Loucy (cell line): Measurements from ENCODE around the gene UBL4A.

Experiments
- H2AFZ ChIP-seq: fragments of 200-600 bp; sonication (generic); 2 replicates; pipeline ENCODE4 v1.6.0; 2016; ENCODE audit warnings: antibody characterized with exemption, mild to moderate bottlenecking, low read length, moderate library complexity
- H3F3A ChIP-seq: fragments of 200-600 bp; 2 replicates; pipeline ENCODE4 v1.6.0; 2016; ENCODE audit warnings: antibody characterized with exemption, low read depth, mild to moderate bottlenecking
- H3K27me3 ChIP-seq: fragments of 200-600 bp; sonication (generic); 2 replicates; pipeline ENCODE4 v1.6.1; 2014; ENCODE audit warnings: low read length, mild to moderate bottlenecking; ENCODE audit not compliant: insufficient read depth, poor library complexity, severe bottlenecking
- H3K36me3 ChIP-seq: fragments of 200-600 bp; sonication (generic); 2 replicates; pipeline ENCODE4 v1.6.1; 2016; ENCODE audit warnings: low read length; ENCODE audit not compliant: insufficient read depth
- H3K4me1 ChIP-seq: fragments of 200-600 bp; sonication (generic); 2 replicates; pipeline ENCODE4 v1.5.1; 2014; ENCODE audit warnings: low read length, mild to moderate bottlenecking; ENCODE audit not compliant: insufficient read depth, poor library complexity, severe bottlenecking
- H3K4me2 ChIP-seq: fragments of 200-600 bp; sonication (generic); 2 replicates; pipeline ENCODE4 v1.6.0; 2014; ENCODE audit warnings: antibody characterized with exemption, low read length, low read depth, mild to moderate bottlenecking; ENCODE audit not compliant: poor library complexity, severe bottlenecking
- H3K4me3 ChIP-seq: fragments of 200-600 bp; sonication (generic); 2 replicates; pipeline ENCODE4 v1.5.1; 2014; ENCODE audit warnings: low read length, mild to moderate bottlenecking, mixed read lengths; ENCODE audit not compliant: poor library complexity, severe bottlenecking
- H3K79me2 ChIP-seq: fragments of 200-600 bp; sonication (generic); 2 replicates; pipeline ENCODE4 v1.6.1; 2014; ENCODE audit warnings: low read length; ENCODE audit not compliant: insufficient read depth
- H3K9ac ChIP-seq: fragments of 200-600 bp; sonication (generic); 2 replicates; pipeline ENCODE4 v1.6.0; 2014; ENCODE audit warnings: mild to moderate bottlenecking, low read depth, low read length, moderate library complexity; ENCODE audit not compliant: poor library complexity, severe bottlenecking
- H3K9me2 ChIP-seq: fragments of 200-600 bp; sonication (generic); replicated peaks from 2 replicates; pipeline ENCODE4 v1.6.1; 2016; ENCODE audit warnings: low read depth, low read length, mixed read lengths
- H3K9me3 ChIP-seq: fragments of 200-600 bp; sonication (generic); 2 replicates; pipeline ENCODE4 v1.6.1; 2014; ENCODE audit warnings: mild to moderate bottlenecking, antibody characterized with exemption, low read length, low read depth; ENCODE audit not compliant: insufficient read depth
- H4K20me1 ChIP-seq: fragments of 200-600 bp; sonication (generic); 2 replicates; pipeline ENCODE4 v1.6.0; 2014; ENCODE audit warnings: antibody characterized with exemption, low read length, mild to moderate bottlenecking; ENCODE audit not compliant: insufficient read depth, poor library complexity, severe bottlenecking
- CTCF ChIP-seq: fragments of 200-600 bp; sonication (generic); conservative IDR thresholded peaks from 2 replicates; pipeline ENCODE4 v1.5.1; 2014; ENCODE audit warnings: mild to moderate bottlenecking, antibody characterized with exemption, low read length
- EZH2phosphoT487 ChIP-seq: fragments of 200-600 bp; IDR thresholded peaks from 2 replicates; pipeline ENCODE4 v1.6.1; 2018; ENCODE audit warnings: antibody characterized with exemption, mild to moderate bottlenecking, moderate library complexity, borderline replicate concordance

UBL4A gene

GRCh38 chrX:154481911-154482601, 4.4 kb downstream of the UBL4A start:
- H3K79me2 ChIP-seq: peaks cover 37% of the 10 kb centered on the region
- TF ChIP-seq EZH2phosphoT487 (no peak), CTCF (no peak)
- no peaks in the 10 kb centered on the region for H3K36me3 ChIP-seq
- no peak overlapping the region for H3K9ac ChIP-seq
- H3K4me3 ChIP-seq: no peak overlapping the region
- peaks cover 5% of the 10 kb centered on the region for H4K20me1 ChIP-seq
- no peaks in the 10 kb centered on the region for H3K27me3 ChIP-seq
- H3F3A ChIP-seq: no peaks in the 10 kb centered on the region
- no peaks in the 10 kb centered on the region for H3K9me3 ChIP-seq
- H2AFZ ChIP-seq: no peak overlapping the region
- no peaks in the 10 kb centered on the region for H3K9me2 ChIP-seq
- peaks cover 14% of the 10 kb centered on the region for H3K4me1 ChIP-seq
- H3K4me2 ChIP-seq: no peak overlapping the region

- H3K9me3 ChIP-seq: no peaks in the 10 kb centered on the region
- TF ChIP-seq EZH2phosphoT487: no peak
- TF ChIP-seq CTCF: no peak
- no peak overlapping the region for H3K9ac ChIP-seq
- H3K4me1 ChIP-seq: peaks cover 14% of the 10 kb centered on the region
- peaks cover 5% of the 10 kb centered on the region for H4K20me1 ChIP-seq
- H3K27me3 ChIP-seq: no peaks in the 10 kb centered on the region
- H2AFZ ChIP-seq: no peak overlapping the region
- peaks cover 36% of the 10 kb centered on the region for H3K79me2 ChIP-seq
- H3K4me3 ChIP-seq: no peak overlapping the region
- H3K4me2 ChIP-seq: no peak overlapping the region
- H3F3A ChIP-seq: no peaks in the 10 kb centered on the region
- H3K36me3 ChIP-seq: no peaks in the 10 kb centered on the region
- H3K9me2 ChIP-seq: no peaks in the 10 kb centered on the region
These were observed 5.2 kb downstream of the UBL4A start for GRCh38 chrX:154481195-154481594.

GRCh38 chrX:154478728-154479622, 7.4 kb downstream of the UBL4A start, which contains the start of gene LAGE3:
Gene LAGE3 (minus strand): TSS chrX:154479281. CDS start chrX:154478915, 366 bp downstream.
- H2AFZ ChIP-seq: peak within 1 kb of the TSS; percentile 70
- H3K9me2 ChIP-seq: no peaks in the 10 kb centered on the region

More at GRCh38 chrX:154478728-154479622, 7.4 kb downstream of the UBL4A start, which contains the start of gene LAGE3:
- no peaks in the 10 kb centered on the region for H3K9me3 ChIP-seq
- H3K4me3 ChIP-seq: peak within 1 kb of the TSS; percentile 75
- H3K4me2 ChIP-seq: peak within 1 kb of the TSS; percentile 81
- H4K20me1 ChIP-seq: no peaks in the 10 kb centered on the region
- no peaks in the 10 kb centered on the region for H3K36me3 ChIP-seq
- no peaks in the 10 kb centered on the region for H3F3A ChIP-seq
- H3K79me2 ChIP-seq: peaks cover 14% of the 10 kb centered on the region; the same call in 1 of the 2 replicates
- H3K27me3 ChIP-seq: no peaks in the 10 kb centered on the region
- no peak for TF ChIP-seq EZH2phosphoT487
- no peak for TF ChIP-seq CTCF
- H3K4me1 ChIP-seq: peaks cover 14% of the 10 kb centered on the region
- H3K9ac ChIP-seq: peak within 1 kb of the TSS; percentile 79
